GM18498 (cell line): ENCODE data around the gene GLCE.

ENCODE experiments used
- ATAC-seq: cut with Tn5 transposase; IDR thresholded peaks from one replicate; pipeline ENCODE4 v1.9.1; 2021; ENCODE audit warnings: mild to moderate bottlenecking, moderate library complexity; ENCODE audit not compliant: unreplicated experiment

The GLCE gene

GRCh38 chr15:69160141-69160993, at the start of gene GLCE:
GLCE (plus strand) TSS chr15:69160635; CDS start chr15:69255807, 95,172 bp downstream.
- ATAC-seq: peak; percentile 97

GRCh38 chr15:69114331-69114928, 46.0 kb upstream of the GLCE start:
- ATAC-seq: no peak

- no peak for ATAC-seq
These were observed 45.4 kb upstream of the GLCE start for GRCh38 chr15:69115031-69115430.

GRCh38 chr15:69116391-69116790, 44.0 kb upstream of the GLCE start:
- no peak for ATAC-seq

- ATAC-seq: no peak
These were observed 43.0 kb upstream of the GLCE start for GRCh38 chr15:69117431-69117871.

- ATAC-seq: no peak
These were observed 42.3 kb upstream of the GLCE start for GRCh38 chr15:69118089-69118488.

- no peak for ATAC-seq
These were observed 41.4 kb upstream of the GLCE start for GRCh38 chr15:69119001-69119400.

GRCh38 chr15:69119683-69120395, 40.6 kb upstream of the GLCE start:
- no peak for ATAC-seq

GRCh38 chr15:69120732-69121131, 39.7 kb upstream of the GLCE start:
- no peak for ATAC-seq

- no peak for ATAC-seq
These were observed 39.1 kb upstream of the GLCE start for GRCh38 chr15:69121198-69121828.

GRCh38 chr15:69125236-69125635, 35.2 kb upstream of the GLCE start:
- no peak for ATAC-seq

- ATAC-seq: no peak
These were observed 34.4 kb upstream of the GLCE start for GRCh38 chr15:69126054-69126469.

- no peak for ATAC-seq
These were observed 33.1 kb upstream of the GLCE start for GRCh38 chr15:69127306-69127705.

GRCh38 chr15:69128667-69129311, 31.6 kb upstream of the GLCE start:
- ATAC-seq: no peak

- ATAC-seq: no peak
These were observed 28.8 kb upstream of the GLCE start for GRCh38 chr15:69131362-69132220.

- ATAC-seq: no peak
These were observed 28.0 kb upstream of the GLCE start for GRCh38 chr15:69132430-69132829.

- no peak for ATAC-seq
These were observed 27.2 kb upstream of the GLCE start for GRCh38 chr15:69132977-69133861.

GRCh38 chr15:69133862-69134519, 26.4 kb upstream of the GLCE start:
- no peak for ATAC-seq
